Measurements from ENCODE around the gene CPD.
"Not testable (repeated sequence)": the region's sequence is repeated elsewhere in the genome, so short reads cannot be mapped to it uniquely, and the experiment has no call there.

CPD gene

GRCh38 chr17:30345089-30345433 lies 33.7 kb upstream of the CPD start:
- H3K36me3 Mint-ChIP-seq (ENCODE audit: low read depth), result no peaks in the 10 kb centered on the region
- H3K27ac Mint-ChIP-seq, result no peak overlapping the region
- intact Hi-C loops (cut with micrococcal nuclease), result no loop called here
- no peaks in the 10 kb centered on the region for H3K27me3 Mint-ChIP-seq
- H3K4me1 Mint-ChIP-seq (ENCODE audit: low read depth), result peaks cover 28% of the 10 kb centered on the region
- H3K4me3 Mint-ChIP-seq, result no peak overlapping the region
- no peaks in the 10 kb centered on the region for H3K9me3 Mint-ChIP-seq

GRCh38 chr17:30345527-30346075 lies 33.1 kb upstream of the CPD start:
- Mint-ChIP-seq H3K27me3 (no peaks in the 10 kb centered on the region), H3K4me3 (no peak overlapping the region), H3K27ac (no peak overlapping the region), H3K4me1 (ENCODE audit: low read depth) (peaks cover 27% of the 10 kb centered on the region), H3K36me3 (ENCODE audit: low read depth) (no peaks in the 10 kb centered on the region), H3K9me3 (no peaks in the 10 kb centered on the region)
- intact Hi-C loops (cut with micrococcal nuclease), result no loop called here

- peaks cover 34% of the 10 kb centered on the region for H3K4me1 Mint-ChIP-seq (ENCODE audit: low read depth)
- intact Hi-C loops (cut with micrococcal nuclease), result no loop called here
- no peaks in the 10 kb centered on the region for H3K9me3 Mint-ChIP-seq
- no peak overlapping the region for H3K4me3 Mint-ChIP-seq
- no peaks in the 10 kb centered on the region for H3K36me3 Mint-ChIP-seq (ENCODE audit: low read depth)
- no peaks in the 10 kb centered on the region for H3K27me3 Mint-ChIP-seq
- no peak overlapping the region for H3K27ac Mint-ChIP-seq
Observed at GRCh38 chr17:30346221-30346795, 32.4 kb upstream of the CPD start.

- H3K36me3 Mint-ChIP-seq (ENCODE audit: low read depth), result no peaks in the 10 kb centered on the region
- intact Hi-C loops (cut with micrococcal nuclease), result no loop called here
- H3K4me3 Mint-ChIP-seq, result no peak overlapping the region
- H3K4me1 Mint-ChIP-seq (ENCODE audit: low read depth), result peaks cover 38% of the 10 kb centered on the region
- no peak overlapping the region for H3K27ac Mint-ChIP-seq
- H3K27me3 Mint-ChIP-seq, result no peaks in the 10 kb centered on the region
- no peaks in the 10 kb centered on the region for H3K9me3 Mint-ChIP-seq
Observed at GRCh38 chr17:30347488-30347887, 31.2 kb upstream of the CPD start.

- H3K9me3 Mint-ChIP-seq, result no peaks in the 10 kb centered on the region
- H3K4me1 Mint-ChIP-seq (ENCODE audit: low read depth), result peaks cover 30% of the 10 kb centered on the region
- H3K36me3 Mint-ChIP-seq (ENCODE audit: low read depth), result no peaks in the 10 kb centered on the region
- intact Hi-C loops (cut with micrococcal nuclease), result no loop called here
- no peak overlapping the region for H3K4me3 Mint-ChIP-seq
- H3K27ac Mint-ChIP-seq, result no peak overlapping the region
- H3K27me3 Mint-ChIP-seq, result no peaks in the 10 kb centered on the region
Observed at GRCh38 chr17:30349252-30349651, 29.5 kb upstream of the CPD start.

- H3K4me3 Mint-ChIP-seq; H3K36me3 Mint-ChIP-seq (ENCODE audit: low read depth); H3K27ac Mint-ChIP-seq; H3K27me3 Mint-ChIP-seq; intact Hi-C loops (cut with micrococcal nuclease); H3K9me3 Mint-ChIP-seq: not testable (repeated sequence)
- peaks cover 27% of the 10 kb centered on the region for H3K4me1 Mint-ChIP-seq (ENCODE audit: low read depth)
Observed at GRCh38 chr17:30351263-30351662, 27.5 kb upstream of the CPD start.

GRCh38 chr17:30351735-30352134 lies 27.0 kb upstream of the CPD start:
- Mint-ChIP-seq H3K27ac (no peak overlapping the region), H3K9me3 (no peaks in the 10 kb centered on the region), H3K36me3 (ENCODE audit: low read depth) (no peaks in the 10 kb centered on the region), H3K27me3 (no peaks in the 10 kb centered on the region), H3K4me1 (ENCODE audit: low read depth) (peaks cover 27% of the 10 kb centered on the region), H3K4me3 (no peak overlapping the region)
- intact Hi-C loops (cut with micrococcal nuclease), result no loop called here

GRCh38 chr17:30352240-30352814 lies 26.4 kb upstream of the CPD start:
- intact Hi-C loops (cut with micrococcal nuclease), result no loop called here
- Mint-ChIP-seq H3K27ac (no peak overlapping the region), H3K4me3 (no peak overlapping the region), H3K36me3 (ENCODE audit: low read depth) (no peaks in the 10 kb centered on the region), H3K9me3 (no peaks in the 10 kb centered on the region), H3K4me1 (ENCODE audit: low read depth) (peaks cover 27% of the 10 kb centered on the region), H3K27me3 (no peaks in the 10 kb centered on the region)

GRCh38 chr17:30354701-30355100 lies 24.0 kb upstream of the CPD start:
- Mint-ChIP-seq H3K4me1 (ENCODE audit: low read depth) (peaks cover 28% of the 10 kb centered on the region), H3K36me3 (ENCODE audit: low read depth) (no peaks in the 10 kb centered on the region), H3K4me3 (no peak overlapping the region), H3K27me3 (no peaks in the 10 kb centered on the region), H3K9me3 (no peaks in the 10 kb centered on the region), H3K27ac (no peak overlapping the region)
- intact Hi-C loops (cut with micrococcal nuclease), result no loop called here

GRCh38 chr17:30357476-30357875 lies 21.3 kb upstream of the CPD start:
- no peaks in the 10 kb centered on the region for H3K9me3 Mint-ChIP-seq
- no peaks in the 10 kb centered on the region for H3K27me3 Mint-ChIP-seq
- H3K27ac Mint-ChIP-seq, result no peak overlapping the region
- no peak overlapping the region for H3K4me3 Mint-ChIP-seq
- H3K36me3 Mint-ChIP-seq (ENCODE audit: low read depth), result no peaks in the 10 kb centered on the region
- H3K4me1 Mint-ChIP-seq (ENCODE audit: low read depth), result peaks cover 31% of the 10 kb centered on the region
- intact Hi-C loops (cut with micrococcal nuclease), result no loop called here

GRCh38 chr17:30358055-30358760 lies 20.5 kb upstream of the CPD start:
- H3K4me3 Mint-ChIP-seq, result no peak overlapping the region
- intact Hi-C loops (cut with micrococcal nuclease), result no loop called here
- H3K27me3 Mint-ChIP-seq, result no peaks in the 10 kb centered on the region
- H3K4me1 Mint-ChIP-seq (ENCODE audit: low read depth), result peaks cover 35% of the 10 kb centered on the region
- H3K27ac Mint-ChIP-seq, result no peak overlapping the region
- no peaks in the 10 kb centered on the region for H3K9me3 Mint-ChIP-seq
- no peaks in the 10 kb centered on the region for H3K36me3 Mint-ChIP-seq (ENCODE audit: low read depth)

- Mint-ChIP-seq H3K9me3 (no peaks in the 10 kb centered on the region), H3K36me3 (ENCODE audit: low read depth) (no peaks in the 10 kb centered on the region), H3K27me3 (no peaks in the 10 kb centered on the region), H3K4me1 (ENCODE audit: low read depth) (peaks cover 35% of the 10 kb centered on the region), H3K4me3 (no peak overlapping the region), H3K27ac (peak overlapping the region; percentile 49)
- intact Hi-C loops (cut with micrococcal nuclease), result no loop called here
Observed at GRCh38 chr17:30360086-30360808, 18.5 kb upstream of the CPD start.

GRCh38 chr17:30361766-30362279 lies 16.9 kb upstream of the CPD start:
- Mint-ChIP-seq H3K4me3 (no peak overlapping the region), H3K9me3 (no peaks in the 10 kb centered on the region), H3K27me3 (no peaks in the 10 kb centered on the region), H3K36me3 (ENCODE audit: low read depth) (no peaks in the 10 kb centered on the region), H3K27ac (no peak overlapping the region), H3K4me1 (ENCODE audit: low read depth) (peaks cover 31% of the 10 kb centered on the region)
- intact Hi-C loops (cut with micrococcal nuclease), result no loop called here

GRCh38 chr17:30363715-30364202 lies 15.0 kb upstream of the CPD start:
- intact Hi-C loops (cut with micrococcal nuclease), result no loop called here
- H3K4me3 Mint-ChIP-seq, result no peak overlapping the region
- no peaks in the 10 kb centered on the region for H3K36me3 Mint-ChIP-seq (ENCODE audit: low read depth)
- peaks cover 34% of the 10 kb centered on the region for H3K4me1 Mint-ChIP-seq (ENCODE audit: low read depth)
- no peak overlapping the region for H3K27ac Mint-ChIP-seq
- no peaks in the 10 kb centered on the region for H3K27me3 Mint-ChIP-seq
- H3K9me3 Mint-ChIP-seq, result no peaks in the 10 kb centered on the region

Data from dendritic cell treated with granulocyte-macrophage colony-stimulating factor and Interleukin-4, amounts not matched to agents 40 ng/mL and 50 ng/mL, for 4 days (primary cell).